Lower lobe of right lung (tissue), 2 donors: Measurements from ENCODE around the gene POLR2F. TPM values are rescaled to one million over a fixed set of nuclear protein-coding genes. Genes with fewer than 3 reads are reported as not detected.
A peak's percentile ranks its signal among the peaks of the same experiment; 100 is the strongest.

Source experiments
- ATAC-seq, 2 donors: fragments of 200-7000 bp; cut with Tn5 transposase; one replicate each; pipeline ENCODE4 v1.9.1; 2020 to 2022; ENCODE audit warnings: mild to moderate bottlenecking in 2 of 2, moderate library complexity in 2 of 2
- DNase-seq: peaks from one replicate; pipeline ENCODE4 v3.0.0-alpha.2; 2020
- H3K27ac ChIP-seq: fragments of 200-600 bp; one replicate; pipeline ENCODE4 v1.8.0; 2022
- H3K27me3 ChIP-seq: fragments of 200-600 bp; one replicate; pipeline ENCODE4 v1.8.0; 2022; ENCODE audit warnings: low read depth
- H3K36me3 ChIP-seq: fragments of 200-600 bp; one replicate; pipeline ENCODE4 v1.8.0; 2022; ENCODE audit warnings: mild to moderate bottlenecking
- H3K4me1 ChIP-seq: fragments of 200-600 bp; one replicate; pipeline ENCODE4 v1.8.0; 2022
- H3K4me3 ChIP-seq: fragments of 200-600 bp; one replicate; pipeline ENCODE4 v1.8.0; 2022; ENCODE audit warnings: mild to moderate bottlenecking
- H3K9me3 ChIP-seq: fragments of 200-600 bp; one replicate; pipeline ENCODE4 v1.8.0; 2022
- CTCF ChIP-seq: fragments of 200-600 bp; IDR thresholded peaks from one replicate; pipeline ENCODE4 v1.8.0; 2022; ENCODE audit warnings: antibody characterized with exemption, mild to moderate bottlenecking
- intact Hi-C: fragments of 100-400 bp; cut with DNase I; formaldehyde crosslinking; loops from one replicate; pipeline ENCODE4 v1.11.0; 2022
- total RNA-seq: library from RNA; stranded (reverse); fragmentation: NEBNext Ultra II Directional; extraction: Animal tissue kit (Norgen Biotek cat#: 25700); gene quantifications from one replicate; pipeline ENCODE4 v1.2.1, GENCODE V29; 2021
- donor health status: DM: no; HTN: yes; CAD: no; lungs with severe emphysema.

Gene POLR2F
- total RNA-seq, 1 donor from 2014 or later = 60.3 TPM

- H3K27ac ChIP-seq = peak overlapping the region; percentile 76
- peaks cover 30% of the 10 kb centered on the region for H3K4me1 ChIP-seq
- no peaks in the 10 kb centered on the region for H3K9me3 ChIP-seq
- no peaks in the 10 kb centered on the region for H3K36me3 ChIP-seq
- H3K27me3 ChIP-seq = no peaks in the 10 kb centered on the region
- intact Hi-C loops = no loop called here
- peak overlapping the region; percentile 68 for H3K4me3 ChIP-seq
- TF ChIP-seq CTCF = no peak
- DNase-seq (no peak), ATAC-seq (no peak)
Observed at GRCh38 chr22:37907036-37907954, 46.2 kb upstream of the POLR2F start.

- no peaks in the 10 kb centered on the region for H3K27me3 ChIP-seq
- DNase-seq (no peak), ATAC-seq (no peak)
- intact Hi-C loops = no loop called here
- H3K27ac ChIP-seq = no peak overlapping the region
- TF ChIP-seq CTCF = no peak
- H3K36me3 ChIP-seq = peaks cover 21% of the 10 kb centered on the region
- no peak overlapping the region for H3K4me3 ChIP-seq
- H3K9me3 ChIP-seq = no peaks in the 10 kb centered on the region
- H3K4me1 ChIP-seq = peaks cover 27% of the 10 kb centered on the region
Observed at GRCh38 chr22:37909766-37910165, 43.7 kb upstream of the POLR2F start.

GRCh38 chr22:37910890-37911672 is 42.4 kb upstream of the POLR2F start:
- TF ChIP-seq CTCF = no peak
- Histone ChIP-seq H3K27ac (peak overlapping the region; percentile 18), H3K4me3 (no peak overlapping the region), H3K27me3 (no peaks in the 10 kb centered on the region), H3K4me1 (peaks cover 19% of the 10 kb centered on the region), H3K36me3 (peaks cover 34% of the 10 kb centered on the region), H3K9me3 (no peaks in the 10 kb centered on the region)
- ATAC-seq (no peak), DNase-seq (no peak)
- intact Hi-C loops = no loop called here

- Histone ChIP-seq H3K9me3 (no peaks in the 10 kb centered on the region), H3K27ac (peak overlapping the region; percentile 10), H3K4me1 (peaks cover 19% of the 10 kb centered on the region), H3K27me3 (no peaks in the 10 kb centered on the region), H3K4me3 (no peak overlapping the region), H3K36me3 (peaks cover 40% of the 10 kb centered on the region)
- TF ChIP-seq CTCF = no peak
- ATAC-seq = no peak
- no peak for DNase-seq
- intact Hi-C loops = no loop called here
Observed at GRCh38 chr22:37911697-37912096, 41.8 kb upstream of the POLR2F start.

GRCh38 chr22:37912171-37912570 is 41.3 kb upstream of the POLR2F start:
- Histone ChIP-seq H3K27ac (no peak overlapping the region), H3K27me3 (no peaks in the 10 kb centered on the region), H3K9me3 (no peaks in the 10 kb centered on the region), H3K36me3 (peaks cover 43% of the 10 kb centered on the region), H3K4me3 (no peak overlapping the region), H3K4me1 (peaks cover 14% of the 10 kb centered on the region)
- no peak for TF ChIP-seq CTCF
- intact Hi-C loops = no loop called here
- ATAC-seq = no peak
- no peak for DNase-seq
